ENCODE measurements around the gene BEND4.

The BEND4 gene

GRCh38 chr4:42083816-42084215, 68.6 kb downstream of the BEND4 start:
- H3K36me3 ChIP-seq (ENCODE audit: control insufficient read depth, insufficient read depth, low read length): no peaks in the 10 kb centered on the region
- H3K9me3 ChIP-seq (ENCODE audit: control insufficient read depth, low read length): no peaks in the 10 kb centered on the region
- no peak overlapping the region for H3K4me3 ChIP-seq (ENCODE audit: low read length)
- H3K4me1 ChIP-seq (ENCODE audit: control insufficient read depth, insufficient read depth, low read length): no peaks in the 10 kb centered on the region
- no peaks in the 10 kb centered on the region for H3K27me3 ChIP-seq (ENCODE audit: control insufficient read depth, insufficient read depth, low read length)
- H3K9ac ChIP-seq (ENCODE audit: low read length): no peak overlapping the region

GRCh38 chr4:42080306-42080705, 72.1 kb downstream of the BEND4 start:
- Histone ChIP-seq H3K27me3 (ENCODE audit: control insufficient read depth, insufficient read depth, low read length) (no peaks in the 10 kb centered on the region), H3K4me1 (ENCODE audit: control insufficient read depth, insufficient read depth, low read length) (no peaks in the 10 kb centered on the region), H3K36me3 (ENCODE audit: control insufficient read depth, insufficient read depth, low read length) (no peaks in the 10 kb centered on the region), H3K4me3 (ENCODE audit: low read length) (no peak overlapping the region), H3K9ac (ENCODE audit: low read length) (no peak overlapping the region), H3K9me3 (ENCODE audit: control insufficient read depth, low read length) (no peaks in the 10 kb centered on the region)

GRCh38 chr4:42078184-42078801, 74.2 kb downstream of the BEND4 start:
- no peaks in the 10 kb centered on the region for H3K27me3 ChIP-seq (ENCODE audit: control insufficient read depth, insufficient read depth, low read length)
- no peak overlapping the region for H3K4me3 ChIP-seq (ENCODE audit: low read length)
- no peaks in the 10 kb centered on the region for H3K36me3 ChIP-seq (ENCODE audit: control insufficient read depth, insufficient read depth, low read length)
- H3K9me3 ChIP-seq (ENCODE audit: control insufficient read depth, low read length): no peaks in the 10 kb centered on the region
- H3K4me1 ChIP-seq (ENCODE audit: control insufficient read depth, insufficient read depth, low read length): no peaks in the 10 kb centered on the region
- H3K9ac ChIP-seq (ENCODE audit: low read length): no peak overlapping the region

- Histone ChIP-seq H3K9ac (ENCODE audit: low read length) (no peak overlapping the region), H3K36me3 (ENCODE audit: control insufficient read depth, insufficient read depth, low read length) (no peaks in the 10 kb centered on the region), H3K4me3 (ENCODE audit: low read length) (no peak overlapping the region), H3K4me1 (ENCODE audit: control insufficient read depth, insufficient read depth, low read length) (no peaks in the 10 kb centered on the region), H3K9me3 (ENCODE audit: control insufficient read depth, low read length) (no peaks in the 10 kb centered on the region), H3K27me3 (ENCODE audit: control insufficient read depth, insufficient read depth, low read length) (no peaks in the 10 kb centered on the region)
Measured at GRCh38 chr4:42074294-42074693, 78.2 kb downstream of the BEND4 start.

- no peak overlapping the region for H3K9ac ChIP-seq (ENCODE audit: low read length)
- no peaks in the 10 kb centered on the region for H3K4me1 ChIP-seq (ENCODE audit: control insufficient read depth, insufficient read depth, low read length)
- no peaks in the 10 kb centered on the region for H3K9me3 ChIP-seq (ENCODE audit: control insufficient read depth, low read length)
- H3K4me3 ChIP-seq (ENCODE audit: low read length): no peak overlapping the region
- H3K36me3 ChIP-seq (ENCODE audit: control insufficient read depth, insufficient read depth, low read length): no peaks in the 10 kb centered on the region
- H3K27me3 ChIP-seq (ENCODE audit: control insufficient read depth, insufficient read depth, low read length): no peaks in the 10 kb centered on the region
Measured at GRCh38 chr4:42070463-42070862, 82.0 kb downstream of the BEND4 start.

GRCh38 chr4:42067264-42067663, 85.2 kb downstream of the BEND4 start:
- no peaks in the 10 kb centered on the region for H3K36me3 ChIP-seq (ENCODE audit: control insufficient read depth, insufficient read depth, low read length)
- no peaks in the 10 kb centered on the region for H3K4me1 ChIP-seq (ENCODE audit: control insufficient read depth, insufficient read depth, low read length)
- H3K27me3 ChIP-seq (ENCODE audit: control insufficient read depth, insufficient read depth, low read length): no peaks in the 10 kb centered on the region
- no peak overlapping the region for H3K9ac ChIP-seq (ENCODE audit: low read length)
- no peak overlapping the region for H3K4me3 ChIP-seq (ENCODE audit: low read length)
- H3K9me3 ChIP-seq (ENCODE audit: control insufficient read depth, low read length): no peaks in the 10 kb centered on the region

- H3K9ac ChIP-seq (ENCODE audit: low read length): no peak overlapping the region
- H3K4me1 ChIP-seq (ENCODE audit: control insufficient read depth, insufficient read depth, low read length): no peaks in the 10 kb centered on the region
- no peaks in the 10 kb centered on the region for H3K27me3 ChIP-seq (ENCODE audit: control insufficient read depth, insufficient read depth, low read length)
- no peak overlapping the region for H3K4me3 ChIP-seq (ENCODE audit: low read length)
- no peaks in the 10 kb centered on the region for H3K36me3 ChIP-seq (ENCODE audit: control insufficient read depth, insufficient read depth, low read length)
- H3K9me3 ChIP-seq (ENCODE audit: control insufficient read depth, low read length): no peaks in the 10 kb centered on the region
Measured at GRCh38 chr4:42066402-42066801, 86.1 kb downstream of the BEND4 start.
